HCT116 (cell line): ENCODE measurements around the gene NOXA1.

Experiments used
- CTCF ChIP-seq, 3 experiments: fragments of 200-600 bp in 1 of 3; sonication (generic) in 1 of 3; IDR thresholded peaks in 2 of 3; conservative IDR thresholded peaks in 1 of 3; 2 replicates each; pipeline ENCODE4 v1.5.1; 2012 to 2017; ENCODE audit warnings: low read depth in 2 of 3, low read length in 2 of 3, antibody characterized with exemption in 1 of 3, borderline replicate concordance in 1 of 3, control low read depth in 1 of 3, mild to moderate bottlenecking in 1 of 3, mixed read lengths in 1 of 3, mixed run types in 1 of 3, moderate library complexity in 1 of 3; ENCODE audit not compliant: insufficient read depth in 1 of 3
- EZH2 ChIP-seq: fragments of 200-600 bp; sonication (generic); IDR thresholded peaks from 2 replicates; pipeline ENCODE4 v1.6.1; 2017; ENCODE audit warnings: antibody characterized with exemption, mixed run types
- EZH2phosphoT487 ChIP-seq: fragments of 200-600 bp; IDR thresholded peaks from 2 replicates; pipeline ENCODE4 v1.6.1; 2018; ENCODE audit warnings: antibody characterized with exemption, borderline replicate concordance
- RAD21 ChIP-seq: IDR thresholded peaks from 2 replicates; pipeline ENCODE4 v1.6.1; 2012; ENCODE audit warnings: low read depth, mild to moderate bottlenecking

- TF ChIP-seq CTCF (IDR thresholded peaks at IDR 0.05 in 2 of 3, conservative IDR thresholded peaks at IDR 0.05 in 1 of 3; ENCODE audit: borderline replicate concordance in 1 of 3, insufficient read depth in 1 of 3, low read depth in 2 of 3, low read length in 2 of 3) (no peak), RAD21 (no peak), EZH2phosphoT487 (no peak), EZH2 (no peak)
These were observed 26.1 kb downstream of the NOXA1 start for GRCh38 chr9:137449081-137449844.
